Right lung (tissue), 5 donors: ENCODE results near the gene GGA1. TPM values are rescaled to one million over a fixed set of nuclear protein-coding genes. Genes with fewer than 3 reads are reported as not detected.
"Not testable (repeated sequence)": the region's sequence is repeated elsewhere in the genome, so short reads cannot be mapped to it uniquely, and the experiment has no call there.

Experiments used
- DNase-seq, 2 donors: peaks; one replicate each; pipeline ENCODE4 v3.0.0-alpha.2; 2013
- polyA plus RNA-seq, 5 donors: library from polyadenylated mRNA; unstranded; fragments of 120-200 nt; gene quantifications; one replicate each; pipeline versions ENCODE4 v1.2.1 to v1.2.3, GENCODE V29; 2013; ENCODE audit warnings: inconsistent platforms in 1 of 5, low replicate concordance in 1 of 5; ENCODE audit not compliant: insufficient read length in 5 of 5, insufficient read depth in 1 of 5

Gene GGA1
- polyA plus RNA-seq, 5 donors, result 43.5 to 62.6 (median 55.2) TPM

- DNase-seq, result peak; percentile 80 to 83
Observed at GRCh38 chr22:37607010-37607934, 1.4 kb upstream of the GGA1 start.

- no peak for DNase-seq
Observed at GRCh38 chr22:37607935-37608476, 628 bp upstream of the GGA1 start.

DNA sequence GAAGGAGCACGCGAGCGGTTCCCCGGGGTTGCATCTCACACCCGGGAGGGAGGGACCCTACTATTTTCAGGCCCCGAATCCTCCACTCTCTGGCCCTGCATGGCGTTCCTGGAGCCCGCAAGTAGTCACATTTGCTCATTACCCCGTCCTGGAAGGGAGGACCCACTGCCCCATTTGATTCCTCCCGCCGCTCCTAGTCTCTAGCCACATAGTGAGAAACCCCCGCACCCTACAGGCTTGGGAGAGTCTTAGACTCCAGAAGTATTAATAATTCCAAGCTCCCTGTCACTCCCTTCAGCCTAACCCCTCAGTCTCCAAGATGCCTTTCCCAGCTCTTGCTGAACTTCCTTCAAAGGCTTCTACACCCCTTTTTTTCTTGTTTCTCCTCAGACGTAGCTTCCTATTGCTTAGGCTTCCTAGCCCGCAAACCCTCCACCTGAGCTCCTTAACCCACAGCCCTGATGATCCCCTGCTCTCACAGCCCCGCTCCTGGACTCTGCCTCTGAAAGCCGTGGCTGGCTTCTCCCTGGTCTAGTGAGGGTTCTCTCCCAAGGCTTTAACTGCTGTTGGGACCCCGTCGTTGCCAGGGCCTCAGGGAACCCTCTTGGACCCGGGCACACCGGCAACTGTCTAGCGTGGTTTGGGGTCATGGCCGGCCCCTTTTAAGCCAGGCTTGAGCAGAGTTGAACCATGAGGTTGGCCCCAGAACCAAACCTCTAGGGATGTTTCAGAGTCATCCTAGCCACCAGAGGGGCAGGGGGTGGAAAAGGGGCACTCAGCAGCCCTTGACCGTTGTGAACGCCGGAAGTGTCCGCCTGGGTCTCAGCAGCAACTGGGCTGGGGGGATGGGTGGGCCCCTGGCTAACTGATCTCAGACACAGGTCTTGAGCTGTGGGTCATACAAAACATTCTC lies 862 bp downstream of the GGA1 start:
- no peak for DNase-seq

DNA sequence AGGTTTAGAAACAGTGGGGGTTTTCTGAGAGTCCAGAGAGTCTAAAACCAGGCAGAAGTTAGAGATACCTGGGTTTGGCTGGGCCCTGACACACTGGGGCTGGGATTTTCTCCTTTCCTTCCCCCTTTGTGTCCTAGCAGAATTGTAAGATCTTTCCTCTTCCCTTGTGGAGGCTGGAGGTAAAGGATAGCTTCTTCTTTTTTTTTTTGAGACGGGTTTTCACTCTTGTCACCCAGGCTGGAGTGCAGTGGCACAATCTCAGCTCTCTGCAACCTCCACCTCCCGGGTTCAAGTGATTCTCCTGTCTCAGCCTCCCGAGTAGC lies 1.5 kb downstream of the GGA1 start:
- DNase-seq, result not testable (repeated sequence)

GRCh38 chr22:37610480-37611129 lies 2.0 kb downstream of the GGA1 start:
- no peak for DNase-seq

DNA sequence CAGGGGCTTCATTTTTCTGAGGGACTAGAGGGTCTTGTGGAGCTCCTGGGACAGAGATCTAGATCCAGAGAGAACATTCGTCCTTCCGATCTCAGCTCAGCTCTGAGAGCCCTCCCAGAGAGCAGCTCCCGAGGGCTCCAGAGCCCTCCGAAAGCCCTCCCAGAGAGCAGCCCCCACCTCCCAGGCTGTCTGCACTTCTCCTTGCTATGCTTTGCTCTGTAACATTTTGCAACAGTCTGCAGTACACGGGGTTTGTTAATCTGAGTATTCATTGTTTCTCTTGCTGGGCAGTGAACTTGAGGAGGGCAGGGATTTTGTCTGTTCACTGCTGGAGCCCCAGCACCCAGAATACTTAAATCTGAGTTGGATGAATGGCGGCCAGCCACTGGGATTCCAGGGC lies 2.6 kb downstream of the GGA1 start:
- DNase-seq, result no peak

DNA sequence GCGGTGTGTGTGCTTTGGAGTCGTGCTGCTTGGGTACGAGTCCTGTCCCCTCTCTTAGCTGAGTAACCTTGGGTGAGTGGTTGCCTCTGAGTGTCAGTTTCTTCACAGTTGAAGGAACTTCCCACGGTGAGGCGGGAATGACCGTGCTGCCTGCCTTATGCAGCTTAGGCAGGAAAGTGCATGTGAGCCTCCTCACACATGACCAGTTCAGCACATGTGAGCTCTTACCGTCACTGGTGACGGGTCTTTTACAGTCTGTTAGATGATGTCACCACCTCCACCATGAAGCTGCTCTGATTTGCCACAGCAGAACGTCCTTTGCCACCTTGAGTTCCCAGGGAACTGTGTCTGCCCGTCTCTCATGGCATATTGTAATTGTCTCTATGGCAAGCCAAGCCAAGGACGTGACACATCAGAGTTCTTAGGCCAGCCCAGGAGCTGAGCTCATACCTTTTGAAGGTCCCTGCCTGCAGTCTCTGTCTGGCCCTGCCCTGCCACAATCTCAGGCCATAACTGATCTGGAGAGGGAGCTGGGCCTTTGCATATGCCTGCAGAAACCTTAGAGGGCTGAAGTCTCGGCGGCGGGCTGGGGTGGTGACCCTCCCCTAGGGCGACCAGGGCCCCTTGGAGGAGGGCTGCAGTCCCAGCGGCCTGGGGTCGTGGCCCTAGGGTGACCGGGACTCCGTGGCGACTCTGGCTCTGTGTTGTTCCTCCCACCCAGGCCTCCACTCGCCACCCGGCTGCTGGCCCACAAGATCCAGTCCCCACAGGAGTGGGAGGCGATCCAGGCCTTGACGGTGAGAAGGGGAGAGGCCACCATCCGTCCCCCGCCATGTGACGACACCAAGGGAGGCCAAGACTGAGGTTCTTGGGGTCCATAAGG lies 7.8 kb downstream of the GGA1 start:
- DNase-seq, result no peak

DNA sequence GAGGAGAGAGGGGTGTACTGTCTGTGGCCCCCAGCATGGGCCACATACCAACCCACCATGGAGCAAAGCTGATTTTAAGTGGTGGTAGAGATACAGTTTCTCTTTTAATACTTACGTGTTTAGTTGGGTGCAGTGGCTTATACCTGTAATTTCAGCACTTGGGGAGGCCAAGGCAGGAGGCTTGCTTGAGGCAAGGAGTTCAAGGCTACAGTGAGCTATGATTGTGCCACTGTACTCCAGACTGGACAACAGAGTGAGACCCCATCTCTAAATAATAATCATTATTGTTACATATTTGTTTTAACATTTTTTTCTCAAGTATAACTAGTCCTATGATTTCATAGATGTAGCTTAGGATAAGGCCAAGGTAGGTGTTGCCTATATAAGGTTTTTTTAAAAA lies 8.8 kb downstream of the GGA1 start:
- DNase-seq, result no peak

DNA sequence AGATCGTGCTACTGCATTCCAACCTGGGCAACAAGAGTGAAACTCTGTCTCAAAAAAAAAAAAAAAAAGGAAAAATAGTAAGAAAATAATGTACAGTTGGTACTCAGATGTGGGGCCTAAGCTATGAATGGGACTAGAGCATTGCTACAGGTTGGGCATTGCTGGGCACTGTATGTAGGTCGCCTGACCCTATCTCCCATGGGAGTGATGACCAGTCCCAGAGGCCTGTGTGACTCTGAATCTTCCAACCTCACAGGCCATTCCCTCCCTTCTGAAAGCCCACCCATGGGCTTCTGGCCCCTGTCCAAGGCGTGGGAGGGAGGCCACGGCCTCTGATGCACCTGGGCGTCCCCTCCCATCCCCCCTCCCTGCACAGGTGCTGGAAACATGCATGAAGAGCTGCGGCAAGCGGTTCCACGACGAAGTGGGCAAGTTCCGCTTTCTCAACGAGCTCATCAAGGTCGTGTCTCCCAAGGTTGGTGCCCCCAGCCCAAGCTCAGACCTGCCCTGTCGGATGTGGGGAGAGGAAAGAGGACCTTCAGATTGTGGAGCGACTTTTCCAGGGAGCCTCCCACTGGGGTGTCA lies 9.5 kb downstream of the GGA1 start:
- DNase-seq, result no peak

DNA sequence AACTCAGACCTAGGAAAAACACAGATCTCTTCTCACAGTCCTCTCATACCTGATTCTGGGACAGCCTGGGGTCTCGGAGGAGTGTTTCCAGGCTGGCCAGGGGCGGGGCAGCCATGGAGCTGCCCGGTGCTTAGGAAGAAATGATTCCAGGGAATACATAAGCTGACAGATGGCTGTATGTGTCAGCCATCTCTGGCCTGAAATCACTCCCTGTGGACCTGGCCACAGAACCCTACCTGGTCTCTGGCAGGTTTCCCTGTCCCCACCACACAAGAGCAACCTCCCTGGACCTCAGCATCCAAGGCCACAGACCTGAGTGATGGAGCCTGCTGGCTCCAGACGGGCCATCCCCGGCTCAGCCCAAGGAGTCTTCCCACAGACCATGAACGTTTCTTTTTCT lies 10.0 kb downstream of the GGA1 start:
- DNase-seq, result no peak

- DNase-seq, result no peak
Observed at GRCh38 chr22:37619991-37620390, 11.4 kb downstream of the GGA1 start.

DNA sequence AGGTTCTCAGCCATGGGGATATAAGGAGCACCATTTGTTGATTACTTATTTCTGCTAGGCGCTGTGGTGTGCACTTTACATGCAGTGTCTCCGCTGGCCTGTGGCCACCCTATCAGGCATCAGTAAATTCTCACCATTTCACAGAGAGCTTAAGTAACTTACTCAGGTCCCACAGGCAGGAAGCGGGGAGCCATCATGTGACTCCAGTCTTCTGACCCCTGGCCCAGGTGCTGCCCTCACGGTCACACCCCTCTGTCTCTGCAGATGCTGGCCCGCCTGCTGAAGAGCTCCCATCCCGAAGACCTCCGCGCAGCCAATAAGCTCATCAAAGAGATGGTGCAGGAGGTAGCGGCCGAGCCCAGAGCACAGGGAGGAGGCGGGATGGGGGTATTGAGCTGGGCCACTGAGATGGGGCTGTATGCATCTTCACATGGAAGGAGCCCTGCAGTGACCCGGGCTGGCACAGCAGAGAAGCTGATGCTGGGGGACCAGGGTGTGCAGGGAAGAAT lies 12.8 kb downstream of the GGA1 start:
- DNase-seq, result no peak

DNA sequence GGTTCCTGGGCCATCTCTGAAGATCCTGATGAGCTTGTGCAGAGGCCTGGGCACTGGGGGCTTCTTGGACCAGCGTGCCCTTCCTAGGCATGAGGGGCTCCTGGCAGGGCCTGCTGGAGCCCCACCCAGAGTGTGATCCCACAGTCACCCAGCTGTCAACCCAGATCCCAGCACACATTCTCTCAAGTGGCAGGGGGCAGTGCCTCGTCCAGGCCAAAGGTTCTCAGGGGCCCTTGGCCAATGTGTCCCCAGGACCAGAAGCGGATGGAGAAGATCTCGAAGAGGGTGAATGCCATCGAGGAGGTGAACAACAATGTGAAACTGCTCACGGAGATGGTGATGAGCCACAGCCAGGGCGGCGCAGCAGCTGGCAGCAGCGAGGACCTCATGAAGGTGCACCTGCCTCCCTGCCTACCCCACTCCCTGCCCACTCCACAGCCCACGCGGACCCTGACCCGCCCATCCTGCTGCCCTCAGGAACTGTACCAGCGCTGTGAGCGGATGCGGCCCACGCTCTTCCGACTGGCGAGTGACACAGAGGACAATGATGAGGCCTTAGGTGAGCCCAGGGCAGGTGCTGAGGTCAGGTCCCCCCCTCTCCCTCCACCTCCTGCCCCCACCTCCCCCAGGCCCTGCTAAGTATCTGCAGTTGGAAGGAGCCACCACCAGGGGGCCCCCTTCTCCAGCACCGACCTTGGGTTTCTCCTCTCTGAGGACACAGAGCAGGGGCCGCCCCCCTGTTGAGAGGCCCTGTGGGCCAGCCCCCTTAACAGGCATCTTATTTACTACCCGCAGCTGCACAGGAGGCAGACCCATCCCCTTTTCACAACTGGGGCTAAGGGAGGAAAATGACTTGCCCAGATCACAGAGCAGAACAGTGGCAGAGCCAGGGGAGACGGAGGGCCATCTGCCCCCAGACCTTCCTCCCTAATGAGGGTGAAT lies 14.7 kb downstream of the GGA1 start:
- no peak for DNase-seq

- no peak for DNase-seq
Observed at GRCh38 chr22:37624017-37624365, 15.4 kb downstream of the GGA1 start.

GRCh38 chr22:37624876-37625275 lies 16.2 kb downstream of the GGA1 start:
- no peak for DNase-seq

DNA sequence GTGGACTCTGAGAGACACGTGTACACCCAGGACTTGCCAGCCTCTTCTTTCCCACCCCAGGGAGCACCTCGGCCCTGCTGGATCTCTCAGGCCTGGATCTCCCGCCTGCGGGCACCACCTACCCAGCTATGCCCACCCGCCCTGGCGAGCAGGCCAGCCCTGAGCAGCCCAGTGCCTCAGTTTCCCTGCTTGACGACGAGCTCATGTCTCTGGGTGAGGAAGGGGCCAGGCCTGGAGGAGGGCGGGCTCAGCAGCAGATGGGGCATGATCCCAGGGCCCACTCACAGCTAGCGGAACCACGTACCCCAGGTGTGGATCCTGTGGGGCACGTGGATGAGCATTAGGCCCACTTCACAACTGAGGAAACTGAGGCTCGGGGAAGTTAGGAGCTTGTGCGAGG lies 17.1 kb downstream of the GGA1 start:
- DNase-seq, result no peak

GRCh38 chr22:37626144-37626543 lies 17.5 kb downstream of the GGA1 start:
- no peak for DNase-seq

GRCh38 chr22:37626556-37627075 lies 18.0 kb downstream of the GGA1 start:
- no peak for DNase-seq

- no peak for DNase-seq
Observed at GRCh38 chr22:37627121-37627520, 18.5 kb downstream of the GGA1 start.
